ENCODE data around the gene PON2. TPM values are rescaled to one million over a fixed set of nuclear protein-coding genes. Genes with fewer than 3 reads are reported as not detected.
"Not testable (repeated sequence)": the region's sequence is repeated elsewhere in the genome, so short reads cannot be mapped to it uniquely, and the experiment has no call there.

PON2 gene
- total RNA-seq, 1 donor from 2014 or later: 152 TPM

DNA sequence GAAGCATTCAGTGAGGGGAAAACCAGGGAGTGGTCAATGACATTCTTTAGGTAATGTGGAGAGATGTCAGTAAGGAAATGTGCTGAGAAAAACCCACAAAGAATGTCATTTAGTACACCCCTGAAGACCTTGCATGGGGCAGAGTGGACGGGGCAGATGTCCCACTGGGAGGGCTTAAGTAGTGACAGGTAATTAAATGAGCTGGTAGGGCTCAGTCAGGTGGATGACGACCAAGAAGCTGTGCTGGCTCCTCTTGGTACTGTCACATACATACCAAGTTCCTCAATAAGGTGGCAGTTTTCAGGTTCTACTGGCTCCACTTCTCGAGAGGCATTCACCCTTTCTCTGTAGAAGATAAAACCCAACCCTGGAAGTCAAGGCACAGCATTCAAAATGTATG lies 40.5 kb downstream of the PON2 start:
- DNase-seq (ENCODE audit: low read depth): no peak
- Mint-ChIP-seq H3K27ac (ENCODE audit: unreplicated experiment) (no peak overlapping the region), H3K4me1 (ENCODE audit: low read depth, unreplicated experiment) (no peaks in the 10 kb centered on the region), H3K9me3 (ENCODE audit: unreplicated experiment) (peaks cover 8% of the 10 kb centered on the region), H3K27me3 (ENCODE audit: low read depth, unreplicated experiment) (peaks cover 15% of the 10 kb centered on the region), H3K36me3 (ENCODE audit: low read depth, unreplicated experiment) (no peaks in the 10 kb centered on the region), H3K4me3 (ENCODE audit: unreplicated experiment) (no peak overlapping the region)
- H3K27me3 ChIP-seq (ENCODE audit: insufficient read depth, low read length): no peaks in the 10 kb centered on the region
- H3K9ac ChIP-seq (ENCODE audit: low read length): no peak overlapping the region
- TF ChIP-seq, protein P1, sequence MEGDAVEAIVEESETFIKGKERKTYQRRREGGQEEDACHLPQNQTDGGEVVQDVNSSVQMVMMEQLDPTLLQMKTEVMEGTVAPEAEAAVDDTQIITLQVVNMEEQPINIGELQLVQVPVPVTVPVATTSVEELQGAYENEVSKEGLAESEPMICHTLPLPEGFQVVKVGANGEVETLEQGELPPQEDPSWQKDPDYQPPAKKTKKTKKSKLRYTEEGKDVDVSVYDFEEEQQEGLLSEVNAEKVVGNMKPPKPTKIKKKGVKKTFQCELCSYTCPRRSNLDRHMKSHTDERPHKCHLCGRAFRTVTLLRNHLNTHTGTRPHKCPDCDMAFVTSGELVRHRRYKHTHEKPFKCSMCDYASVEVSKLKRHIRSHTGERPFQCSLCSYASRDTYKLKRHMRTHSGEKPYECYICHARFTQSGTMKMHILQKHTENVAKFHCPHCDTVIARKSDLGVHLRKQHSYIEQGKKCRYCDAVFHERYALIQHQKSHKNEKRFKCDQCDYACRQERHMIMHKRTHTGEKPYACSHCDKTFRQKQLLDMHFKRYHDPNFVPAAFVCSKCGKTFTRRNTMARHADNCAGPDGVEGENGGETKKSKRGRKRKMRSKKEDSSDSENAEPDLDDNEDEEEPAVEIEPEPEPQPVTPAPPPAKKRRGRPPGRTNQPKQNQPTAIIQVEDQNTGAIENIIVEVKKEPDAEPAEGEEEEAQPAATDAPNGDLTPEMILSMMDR (IDR thresholded peaks at IDR 0.05; ENCODE audit: insufficient read depth, low read depth, low read length): no peak
- no peak for TF ChIP-seq EZH2 (IDR thresholded peaks at IDR 0.05; ENCODE audit: insufficient read depth, low read length)
- H3K36me3 ChIP-seq (ENCODE audit: insufficient read depth, low read length): no peaks in the 10 kb centered on the region
- H2AFZ ChIP-seq (ENCODE audit: low read depth, low read length): no peak overlapping the region
- H3K4me1 ChIP-seq (ENCODE audit: insufficient read depth, low read length): no peaks in the 10 kb centered on the region
- no peaks in the 10 kb centered on the region for H4K20me1 ChIP-seq (ENCODE audit: insufficient read depth, low read length)
- FAIRE-seq: no peak
- H3K4me2 ChIP-seq (ENCODE audit: low read length): no peak overlapping the region
- H3K79me2 ChIP-seq (ENCODE audit: insufficient read depth, low read length): no peaks in the 10 kb centered on the region
- no peak overlapping the region for H3K4me3 ChIP-seq (ENCODE audit: insufficient read depth, low read depth, low read length)
- H3K27ac ChIP-seq (ENCODE audit: low read depth, low read length): no peak overlapping the region
- H3K9me3 ChIP-seq (ENCODE audit: insufficient read depth, low read depth, low read length): peaks cover 4% of the 10 kb centered on the region

DNA sequence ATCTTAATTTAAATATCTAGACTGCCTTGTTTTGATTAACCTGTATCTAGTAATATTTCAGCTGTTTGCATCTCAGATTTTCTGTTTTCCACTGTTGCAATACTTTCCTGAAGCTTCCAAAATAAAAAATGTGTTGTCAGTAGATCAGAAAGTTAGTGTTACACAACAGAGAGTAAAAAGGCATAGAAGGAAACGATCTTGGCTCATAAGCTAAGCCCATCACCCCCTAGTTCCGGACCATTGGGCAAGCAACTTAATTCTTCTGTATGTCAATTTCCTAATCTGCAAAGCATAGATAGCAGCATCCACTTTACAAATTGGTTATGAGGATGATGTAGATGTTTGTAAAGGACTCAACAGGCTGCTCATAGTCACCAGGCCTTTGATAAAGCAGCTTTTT lies 43.1 kb downstream of the PON2 start:
- H3K27ac ChIP-seq (ENCODE audit: low read depth, low read length): no peak overlapping the region
- H3K9me3 Mint-ChIP-seq (ENCODE audit: unreplicated experiment): peaks cover 8% of the 10 kb centered on the region
- FAIRE-seq (no peak), DNase-seq (ENCODE audit: low read depth) (no peak)
- peaks cover 4% of the 10 kb centered on the region for H3K9me3 ChIP-seq (ENCODE audit: insufficient read depth, low read depth, low read length)
- H3K4me2 ChIP-seq (ENCODE audit: low read length): no peak overlapping the region
- no peaks in the 10 kb centered on the region for H3K36me3 ChIP-seq (ENCODE audit: insufficient read depth, low read length)
- H3K36me3 Mint-ChIP-seq (ENCODE audit: low read depth, unreplicated experiment): no peaks in the 10 kb centered on the region
- no peak overlapping the region for H3K27ac Mint-ChIP-seq (ENCODE audit: unreplicated experiment)
- H3K79me2 ChIP-seq (ENCODE audit: insufficient read depth, low read length): no peaks in the 10 kb centered on the region
- no peak overlapping the region for H3K9ac ChIP-seq (ENCODE audit: low read length)
- H3K4me1 Mint-ChIP-seq (ENCODE audit: low read depth, unreplicated experiment): no peaks in the 10 kb centered on the region
- no peaks in the 10 kb centered on the region for H4K20me1 ChIP-seq (ENCODE audit: insufficient read depth, low read length)
- H3K27me3 ChIP-seq (ENCODE audit: insufficient read depth, low read length): no peaks in the 10 kb centered on the region
- peaks cover 8% of the 10 kb centered on the region for H3K27me3 Mint-ChIP-seq (ENCODE audit: low read depth, unreplicated experiment)
- TF ChIP-seq EZH2 (IDR thresholded peaks at IDR 0.05; ENCODE audit: insufficient read depth, low read length): no peak
- H3K4me3 Mint-ChIP-seq (ENCODE audit: unreplicated experiment): no peak overlapping the region
- no peak overlapping the region for H2AFZ ChIP-seq (ENCODE audit: low read depth, low read length)
- no peaks in the 10 kb centered on the region for H3K4me1 ChIP-seq (ENCODE audit: insufficient read depth, low read length)
- H3K4me3 ChIP-seq (ENCODE audit: insufficient read depth, low read depth, low read length): no peak overlapping the region

DNA sequence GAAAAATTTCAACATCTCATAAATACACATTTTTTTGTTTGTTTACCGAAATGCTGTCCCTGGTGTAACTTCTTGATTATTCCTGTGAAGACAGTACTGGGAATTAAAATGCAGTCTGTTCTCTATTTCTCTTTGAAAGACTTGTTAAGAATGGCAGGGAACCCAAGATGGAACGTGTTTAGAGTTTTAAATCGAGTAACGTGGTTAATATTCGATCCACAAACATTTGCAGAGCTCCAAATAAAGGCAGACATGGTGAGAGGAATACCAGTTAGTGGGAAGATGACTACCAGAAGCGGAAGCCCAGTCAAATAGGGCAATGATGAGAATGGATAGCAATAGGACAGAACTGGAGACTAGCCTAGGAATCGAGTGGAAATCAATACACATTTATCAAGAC lies 45.3 kb downstream of the PON2 start:
- no peak overlapping the region for H3K4me3 Mint-ChIP-seq (ENCODE audit: unreplicated experiment)

DNA sequence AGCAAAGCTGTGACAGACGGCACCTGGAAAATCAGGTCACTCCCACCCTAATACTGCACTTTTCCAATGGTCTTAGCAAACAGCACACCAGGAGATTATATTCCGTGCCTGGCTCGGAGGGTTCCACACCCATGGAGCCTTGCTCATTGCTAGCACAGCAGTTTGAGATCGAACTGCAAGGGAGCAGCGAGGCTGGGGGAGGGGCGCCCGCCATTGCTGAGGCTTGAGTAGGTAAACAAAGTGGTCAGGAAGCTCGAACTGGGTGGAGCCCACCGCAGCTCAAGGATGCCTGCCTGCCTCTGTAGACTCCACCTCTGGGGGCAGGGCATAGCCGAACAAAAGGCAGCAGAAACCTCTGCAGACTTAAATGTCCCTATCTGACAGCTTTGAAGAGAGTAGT lies 55.4 kb downstream of the PON2 start:
- H3K9me3 Mint-ChIP-seq (ENCODE audit: unreplicated experiment): peaks cover 45% of the 10 kb centered on the region
- H4K20me1 ChIP-seq (ENCODE audit: insufficient read depth, low read length); FAIRE-seq; H3K4me1 ChIP-seq (ENCODE audit: insufficient read depth, low read length); H3K4me2 ChIP-seq (ENCODE audit: low read length); H3K27me3 Mint-ChIP-seq (ENCODE audit: low read depth, unreplicated experiment); H3K36me3 Mint-ChIP-seq (ENCODE audit: low read depth, unreplicated experiment); DNase-seq (ENCODE audit: low read depth); H3K27ac Mint-ChIP-seq (ENCODE audit: unreplicated experiment); H3K4me3 ChIP-seq (ENCODE audit: insufficient read depth, low read depth, low read length); H3K36me3 ChIP-seq (ENCODE audit: insufficient read depth, low read length); H2AFZ ChIP-seq (ENCODE audit: low read depth, low read length); H3K9ac ChIP-seq (ENCODE audit: low read length); H3K4me3 Mint-ChIP-seq (ENCODE audit: unreplicated experiment); H3K4me1 Mint-ChIP-seq (ENCODE audit: low read depth, unreplicated experiment); H3K79me2 ChIP-seq (ENCODE audit: insufficient read depth, low read length); H3K9me3 ChIP-seq (ENCODE audit: insufficient read depth, low read depth, low read length); H3K27me3 ChIP-seq (ENCODE audit: insufficient read depth, low read length); H3K27ac ChIP-seq (ENCODE audit: low read depth, low read length): not testable (repeated sequence)

More for the DNA sequence above, 45.3 kb downstream of the PON2 start:
- no peak for TF ChIP-seq EZH2 (IDR thresholded peaks at IDR 0.05; ENCODE audit: insufficient read depth, low read length)
- TF ChIP-seq, protein P1 (IDR thresholded peaks at IDR 0.05; ENCODE audit: insufficient read depth, low read depth, low read length): no peak
- no peak overlapping the region for H3K4me3 ChIP-seq (ENCODE audit: insufficient read depth, low read depth, low read length)
- no peak overlapping the region for H3K4me2 ChIP-seq (ENCODE audit: low read length)
- H4K20me1 ChIP-seq (ENCODE audit: insufficient read depth, low read length): no peaks in the 10 kb centered on the region
- no peaks in the 10 kb centered on the region for H3K4me1 ChIP-seq (ENCODE audit: insufficient read depth, low read length)
- Mint-ChIP-seq H3K36me3 (ENCODE audit: low read depth, unreplicated experiment) (no peaks in the 10 kb centered on the region), H3K9me3 (ENCODE audit: unreplicated experiment) (peaks cover 6% of the 10 kb centered on the region), H3K4me1 (ENCODE audit: low read depth, unreplicated experiment) (no peaks in the 10 kb centered on the region), H3K27me3 (ENCODE audit: low read depth, unreplicated experiment) (peaks cover 3% of the 10 kb centered on the region), H3K27ac (ENCODE audit: unreplicated experiment) (no peak overlapping the region)
- H3K9ac ChIP-seq (ENCODE audit: low read length): no peak overlapping the region
- H2AFZ ChIP-seq (ENCODE audit: low read depth, low read length): no peak overlapping the region
- H3K9me3 ChIP-seq (ENCODE audit: insufficient read depth, low read depth, low read length): no peaks in the 10 kb centered on the region
- H3K36me3 ChIP-seq (ENCODE audit: insufficient read depth, low read length): no peaks in the 10 kb centered on the region
- H3K79me2 ChIP-seq (ENCODE audit: insufficient read depth, low read length): no peaks in the 10 kb centered on the region
- DNase-seq (ENCODE audit: low read depth) (no peak), FAIRE-seq (no peak)
- H3K27ac ChIP-seq (ENCODE audit: low read depth, low read length): no peak overlapping the region
- no peaks in the 10 kb centered on the region for H3K27me3 ChIP-seq (ENCODE audit: insufficient read depth, low read length)

Measured in astrocyte (in vitro differentiated cells and primary cell).